Measurements from ENCODE around the gene SYNGAP1. TPM values are rescaled to one million over a fixed set of nuclear protein-coding genes. Genes with fewer than 3 reads are reported as not detected.

Gene SYNGAP1
- total and polyA plus RNA-seq, 2 of the 8 experiments (the other 6 are each of a cell fraction or from before 2014, with no cell fraction given) = 31.0 to 101 TPM

GRCh38 chr6:33417903-33418689 is 1.8 kb upstream of the SYNGAP1 start, which contains the start of gene CUTA (continued):
- TF ChIP-seq RAD21 (IDR thresholded peaks at IDR 0.05 in 1 of 2, conservative IDR thresholded peaks at IDR 0.05 in 1 of 2; ENCODE audit: low read depth in 2 of 2, low read length in 2 of 2) (peak in 1 of 2 experiments; percentile 5; a peak in 1 of 4 replicates), SRF (IDR thresholded peaks at IDR 0.05; ENCODE audit: low read depth, low read length) (peak; percentile 33; the same call in 1 of the 2 replicates), KDM5A (IDR thresholded peaks at IDR 0.05; ENCODE audit: low read length) (no peak), RBBP5 (IDR thresholded peaks at IDR 0.05; ENCODE audit: borderline replicate concordance, low read depth, low read length) (no peak), SP1 (IDR thresholded peaks at IDR 0.05; ENCODE audit: low read depth, low read length) (0 out of 2 replicates have a peak, but pooled peaks have one; percentile 32), NRF1 (IDR thresholded peaks at IDR 0.05; ENCODE audit: low read depth, low read length) (0 out of 2 replicates have a peak, but pooled peaks have one; percentile 2), BCL11A (IDR thresholded peaks at IDR 0.05; ENCODE audit: low read depth in 2 of 2, low read length in 2 of 2) (no peak), BACH1 (IDR thresholded peaks at IDR 0.05; ENCODE audit: low read length) (peak; percentile 92), MAX (IDR thresholded peaks at IDR 0.05) (peak; percentile 90), PHF8 (conservative IDR thresholded peaks at IDR 0.05; ENCODE audit: low read depth, low read length) (peak; percentile 41), CHD2 (IDR thresholded peaks at IDR 0.05; ENCODE audit: low read length) (no peak), EP300 (IDR thresholded peaks at IDR 0.05; ENCODE audit: borderline replicate concordance in 1 of 2, low read depth in 2 of 2, low read length in 2 of 2) (peak in 1 of 2 experiments; percentile 62; a peak in 1 of 3 replicates), GTF2F1 (IDR thresholded peaks at IDR 0.05; ENCODE audit: borderline replicate concordance, low read depth, low read length) (no peak), EGR1 (IDR thresholded peaks at IDR 0.05; ENCODE audit: borderline replicate concordance, low read depth, low read length) (no peak), TAF1 (IDR thresholded peaks at IDR 0.05; ENCODE audit: low read depth, low read length) (peak; percentile 25; the same call in 1 of the 2 replicates), ATF3 (IDR thresholded peaks at IDR 0.05; ENCODE audit: insufficient read depth, low read depth, low read length) (peak; percentile 97), CREB1 (IDR thresholded peaks at IDR 0.05) (peak; percentile 78; the same call in 1 of the 2 replicates), JUND (IDR thresholded peaks at IDR 0.05; ENCODE audit: low read length) (no peak), POLR2A (IDR thresholded peaks at IDR 0.05; ENCODE audit: control extremely low read depth in 1 of 2, low read depth in 2 of 2, low read length in 2 of 2) (0 out of 3 replicates have a peak, but pooled peaks of 1 of the 2 experiments have one; percentile 4), RFX5 (IDR thresholded peaks at IDR 0.05; ENCODE audit: borderline replicate concordance, low read depth, low read length) (no peak), NANOG (IDR thresholded peaks at IDR 0.05; ENCODE audit: insufficient read depth, low read depth, low read length, poor library complexity, severe bottlenecking) (peak; percentile 32), YY1 (IDR thresholded peaks at IDR 0.05; ENCODE audit: low read depth, low read length) (no peak), HDAC2 (IDR thresholded peaks at IDR 0.05; ENCODE audit: borderline replicate concordance in 1 of 2, low read depth in 2 of 2, low read length in 2 of 2) (peak; percentile 8 to 25; a peak in 2 of 4 replicates)
